K562 (cell line): ENCODE data around the gene TEX53. TPM values are rescaled to one million over a fixed set of nuclear protein-coding genes. Genes with fewer than 3 reads are reported as not detected.

Experiments used
- ATAC-seq: fragments of 200-7000 bp; cut with Tn5 transposase; 3 replicates; pipeline ENCODE4 v1.9.1; 2020; ENCODE audit warnings: moderate library complexity
- BruUV-seq: library from RNA; stranded (reverse); fragments of 400-500 nt; replicated peaks from 2 replicates; lab custom pipeline; 2021; lab: Mats Ljungman, UMichigan
- CTCF ChIA-PET: fragments of 300-600 bp; formaldehyde crosslinking; extraction: SDS; loops from one replicate; lab custom pipeline; 2021; ENCODE audit warnings: low intra/inter-chr PET ratio; lab: Yijun Ruan, JAX
- POLR2A ChIA-PET: fragments of 300-600, 350-650 bp; sonication (Branson Sonifier 250); formaldehyde crosslinking; extraction: SDS; loops from one replicate; lab custom pipeline; 2021; ENCODE audit warnings: antibody characterized with exemption, inconsistent platforms; lab: Yijun Ruan, JAX
- DNase-seq, 4 experiments: peaks; one replicate each; pipeline versions ENCODE4 v3.0.0 to v3.0.0-alpha.2; 2011 to 2018; ENCODE audit warnings: low spot score in 3 of 4, mixed read lengths in 3 of 4; ENCODE audit errors: extremely low read depth in 1 of 4
- FAIRE-seq: peaks from 2 replicates; lab custom pipeline; 2011; peaks lifted over from hg19 to GRCh38; lab: Jason Lieb, UNC
- H2AFZ ChIP-seq: 2 replicates; pipeline ENCODE4 v1.6.0; 2011; ENCODE audit warnings: low read depth, low read length, control low read depth, inconsistent platforms
- H3K27ac ChIP-seq: fragments of 200-600 bp; 3 replicates; pipeline ENCODE4 v1.8.0; 2011; ENCODE audit warnings: low read depth, mild to moderate bottlenecking, control low read depth, inconsistent platforms, low read length, moderate library complexity, mixed read lengths; ENCODE audit errors: extremely low read depth
- H3K27me3 ChIP-seq, 2 experiments: fragments of 300-600 bp in 1 of 2; 2 replicates in 1 of 2; 3 replicates in 1 of 2; pipeline versions ENCODE4 v1.6.0 to v1.8.0; 2011; ENCODE audit warnings: inconsistent platforms in 2 of 2, low read length in 2 of 2, mild to moderate bottlenecking in 1 of 2, mixed read lengths in 1 of 2, moderate library complexity in 1 of 2; ENCODE audit not compliant: control insufficient read depth in 2 of 2, insufficient read depth in 2 of 2
- H3K36me3 ChIP-seq: fragments of 300-600 bp; 3 replicates; pipeline ENCODE4 v1.8.0; 2011; ENCODE audit warnings: mild to moderate bottlenecking, low read length, inconsistent platforms; ENCODE audit not compliant: control insufficient read depth, insufficient read depth
- H3K4me1 ChIP-seq, 2 experiments: fragments of 200-600 bp in 1 of 2; replicated peaks in 1 of 2; 2 replicates in 1 of 2; 3 replicates in 1 of 2; pipeline versions ENCODE4 v1.5.1 to v1.8.0; 2011; ENCODE audit warnings: inconsistent platforms in 2 of 2, low read length in 2 of 2, mild to moderate bottlenecking in 1 of 2, mixed read lengths in 1 of 2, moderate library complexity in 1 of 2; ENCODE audit not compliant: control insufficient read depth in 2 of 2, insufficient read depth in 2 of 2
- H3K4me2 ChIP-seq: 2 replicates; pipeline ENCODE4 v1.6.1; 2011; ENCODE audit warnings: low read length, control low read depth, inconsistent platforms, mixed read lengths; ENCODE audit not compliant: insufficient read depth
- H3K4me3 ChIP-seq: fragments of 200-600 bp; sonication (generic), shearing (Covaris generic); 2 replicates; pipeline ENCODE4 v1.5.1; 2016; ENCODE audit warnings: control low read depth, inconsistent platforms
- H3K79me2 ChIP-seq: fragments of 200-600 bp; 3 replicates; pipeline ENCODE4 v1.8.0; 2011; ENCODE audit warnings: low read length, inconsistent platforms; ENCODE audit not compliant: control insufficient read depth, insufficient read depth
- H3K9ac ChIP-seq, 2 experiments: 2 replicates each; pipeline versions ENCODE4 v1.6.0 to v1.6.1; 2011; ENCODE audit warnings: low read depth in 2 of 2, low read length in 2 of 2, control low read depth in 1 of 2, inconsistent platforms in 1 of 2, mild to moderate bottlenecking in 1 of 2, mixed read lengths in 1 of 2; ENCODE audit not compliant: insufficient read depth in 1 of 2
- H3K9me1 ChIP-seq: one replicate; pipeline ENCODE4 v1.6.0; 2011; ENCODE audit warnings: inconsistent platforms, mild to moderate bottlenecking, low read length, moderate library complexity; ENCODE audit not compliant: control insufficient read depth, insufficient read depth
- H3K9me3 ChIP-seq: replicated peaks from 2 replicates; pipeline ENCODE4 v1.5.1; 2011; ENCODE audit warnings: low read depth, low read length, inconsistent platforms; ENCODE audit not compliant: control insufficient read depth, insufficient read depth
- H4K20me1 ChIP-seq: replicated peaks from 2 replicates; pipeline ENCODE4 v1.6.1; 2011; ENCODE audit warnings: low read length, inconsistent platforms, mixed read lengths; ENCODE audit not compliant: control insufficient read depth, insufficient read depth
- CEBPG ChIP-seq, 3 experiments: fragments of 200-800 bp in 1 of 3; sonication (Bioruptor generic) in 1 of 3; sonication (generic) in 1 of 3; formaldehyde crosslinking in 1 of 3; IDR thresholded peaks in 2 of 3; conservative IDR thresholded peaks in 1 of 3; 2 replicates each; pipeline versions ENCODE4 v1.6.1 to v1.8.0; 2016 to 2022; ENCODE audit warnings: missing compliant biosample characterization in 2 of 3, missing genetic modification characterization in 2 of 3, mild to moderate bottlenecking in 1 of 3, missing genetic modification reagents in 1 of 3
- DLX4 ChIP-seq: fragments of 250-450 bp; sonication (Bioruptor Pico); IDR thresholded peaks from 2 replicates; pipeline ENCODE4 v1.6.1; 2021; ENCODE audit warnings: mild to moderate bottlenecking
- HOXB6 ChIP-seq: fragments of 250-450 bp; sonication (Bioruptor Pico); IDR thresholded peaks from 2 replicates; pipeline ENCODE4 v1.5.1; 2022; ENCODE audit warnings: mild to moderate bottlenecking, borderline replicate concordance
- IFI16 ChIP-seq: fragments of 250-450 bp; sonication (Bioruptor Pico); IDR thresholded peaks from 2 replicates; pipeline ENCODE4 v2.1.2; 2022; ENCODE audit warnings: mild to moderate bottlenecking, inconsistent platforms
- RREB1 ChIP-seq: fragments of 250-450 bp; sonication (Bioruptor Pico); IDR thresholded peaks from 2 replicates; pipeline ENCODE4 v1.4.0; 2020
- TARDBP ChIP-seq: fragments of 450-650 bp; IDR thresholded peaks from 2 replicates; pipeline ENCODE4 v1.6.1; 2016
- ZNF239 ChIP-seq: fragments of 250-450 bp; sonication (Bioruptor Pico); IDR thresholded peaks from 2 replicates; pipeline ENCODE4 v1.4.0; 2020; ENCODE audit warnings: mild to moderate bottlenecking
- WGBS: fragments of 100-300 bp; shearing (Covaris generic); methylation state at CpG from one replicate; pipeline ENCODE4 v1.1.6; 2016; ENCODE audit warnings: low coverage, mixed read lengths; ENCODE audit not compliant: insufficient coverage; ENCODE audit errors: missing lambda C conversion rate; 5-methylcytosine and 5-hydroxymethylcytosine counted together
- in situ Hi-C: fragments of 300-500 bp; cut with MboI; formaldehyde crosslinking; loops from 4 replicates; pipeline ENCODE4 v1.15.0; 2018; ENCODE audit warnings: inconsistent platforms, mixed read lengths
- intact Hi-C: fragments of 100-400 bp; cut with micrococcal nuclease; formaldehyde crosslinking; loops from 2 replicates; pipeline ENCODE4 v1.14.2; 2022
- polyA plus RNA-seq, 8 experiments: library from polyadenylated mRNA; depleted of rRNA in 4 of 8; stranded (reverse) in 5 of 8; unstranded in 3 of 8; fragments of >200 nt; fragmentation: Nextera tagmentation in 2 of 8; fragmentation: Illumina TruSeq in 1 of 8; extraction: Ambion mirVana in 2 of 8; extraction: Trizol in 1 of 8; gene quantifications; 2 replicates each; pipeline versions ENCODE4 v1.2.1 to v1.2.3, GENCODE V29; 2011 to 2014; ENCODE audit warnings: inconsistent platforms in 1 of 8, missing spikeins in 1 of 8
- total RNA-seq, 7 experiments: library from RNA; depleted of rRNA in 6 of 7; stranded (reverse); fragments of >200 nt in 6 of 7; fragmentation: Illumina TruSeq in 2 of 7; extraction: Trizol in 2 of 7; gene quantifications; 2 replicates each; pipeline versions ENCODE4 v1.2.1 to v1.2.3, GENCODE V29; 2011 to 2021; ENCODE audit warnings: low replicate concordance in 1 of 7

Gene TEX53
- total and polyA plus RNA-seq, 9 of the 15 experiments (the other 6 are each of a cell fraction or from before 2014, with no cell fraction given): not detected

- Histone ChIP-seq H3K4me3 (no peak overlapping the region), H3K27ac (no peak overlapping the region), H3K79me2 (no peaks in the 10 kb centered on the region), H4K20me1 (no peaks in the 10 kb centered on the region), H3K4me1 (no peaks in the 10 kb centered on the region), H2AFZ (no peak overlapping the region)
- FAIRE-seq: no peak
- in situ Hi-C loops (no loop called here), intact Hi-C loops (no loop called here)
- no TSS peak for BruUV-seq
- ATAC-seq: no peak
- 0% methylated on average over 2 of the region's 2 CpGs for WGBS
- DNase-seq: no peak
- no peak for TF ChIP-seq DLX4 (CRISPR knock-in tag)
- no peak for TF ChIP-seq CEBPG (CRISPR knock-in tag; IDR thresholded peaks at IDR 0.05)
- TF ChIP-seq CEBPG (tag; conservative IDR thresholded peaks at IDR 0.05 in 1 of 2, IDR thresholded peaks at IDR 0.05 in 1 of 2): peak in 1 of 2 experiments; percentile 34; a peak in 1 of 4 replicates
- TF ChIP-seq, all 486 proteins: peak for 1
- Histone ChIP-seq H3K27me3 (peaks cover 2 to 13% of the 10 kb centered on the region in 2 experiments; a peak in 3 of 5 replicates), H3K36me3 (no peaks in the 10 kb centered on the region), H3K9me1 (no peaks in the 10 kb centered on the region), H3K9me3 (no peaks in the 10 kb centered on the region), H3K9ac (no peak overlapping the region), H3K4me2 (no peak overlapping the region)
- CTCF ChIA-PET: no interaction called here
- POLR2A ChIA-PET: interaction anchor here (0.8 kb wide), 1 partner anchor 10 kb away, joined by 4 read pairs; no protein-coding TSS in a partner anchor
Observed at GRCh38 chr9:114695948-114696347, 38.3 kb upstream of the TEX53 start.

- DNase-seq: no peak
- Histone ChIP-seq H3K9me1 (no peaks in the 10 kb centered on the region), H3K27ac (no peak overlapping the region), H3K4me1 (no peaks in the 10 kb centered on the region), H3K27me3 (peaks cover 5 to 8% of the 10 kb centered on the region in 2 experiments; a peak in 4 of 5 replicates), H3K9ac (no peak overlapping the region), H3K4me2 (no peak overlapping the region), H3K9me3 (no peaks in the 10 kb centered on the region), H3K4me3 (no peak overlapping the region), H4K20me1 (no peaks in the 10 kb centered on the region), H3K79me2 (no peaks in the 10 kb centered on the region), H3K36me3 (no peaks in the 10 kb centered on the region), H2AFZ (no peak overlapping the region)
- FAIRE-seq: no peak
- intact Hi-C loops: no loop called here
- CTCF ChIA-PET: no interaction called here
- ATAC-seq: no peak
- BruUV-seq: no TSS peak
- POLR2A ChIA-PET: no interaction called here
- in situ Hi-C loops: no loop called here
- 0% methylated on average over 6 of the region's 6 CpGs for WGBS
- TF ChIP-seq HOXB6 (CRISPR knock-in tag) (no peak), ZNF239 (no peak), RREB1 (CRISPR knock-in tag) (no peak), IFI16 (CRISPR knock-in tag) (no peak), TARDBP (no peak)
Observed at GRCh38 chr9:114694719-114695269, 37.2 kb upstream of the TEX53 start.
